CD4-positive, alpha-beta T cell treated with Interleukin-17A for 4 hours (primary cell): ENCODE data around the gene OCLN.
"Not testable (repeated sequence)": the region's sequence is repeated elsewhere in the genome, so short reads cannot be mapped to it uniquely, and the experiment has no call there.

ENCODE experiments used
- DNase-seq: peaks from one replicate; pipeline ENCODE4 v3.0.0-alpha.2; 2020; ENCODE audit warnings: mixed read lengths

Gene OCLN

DNA sequence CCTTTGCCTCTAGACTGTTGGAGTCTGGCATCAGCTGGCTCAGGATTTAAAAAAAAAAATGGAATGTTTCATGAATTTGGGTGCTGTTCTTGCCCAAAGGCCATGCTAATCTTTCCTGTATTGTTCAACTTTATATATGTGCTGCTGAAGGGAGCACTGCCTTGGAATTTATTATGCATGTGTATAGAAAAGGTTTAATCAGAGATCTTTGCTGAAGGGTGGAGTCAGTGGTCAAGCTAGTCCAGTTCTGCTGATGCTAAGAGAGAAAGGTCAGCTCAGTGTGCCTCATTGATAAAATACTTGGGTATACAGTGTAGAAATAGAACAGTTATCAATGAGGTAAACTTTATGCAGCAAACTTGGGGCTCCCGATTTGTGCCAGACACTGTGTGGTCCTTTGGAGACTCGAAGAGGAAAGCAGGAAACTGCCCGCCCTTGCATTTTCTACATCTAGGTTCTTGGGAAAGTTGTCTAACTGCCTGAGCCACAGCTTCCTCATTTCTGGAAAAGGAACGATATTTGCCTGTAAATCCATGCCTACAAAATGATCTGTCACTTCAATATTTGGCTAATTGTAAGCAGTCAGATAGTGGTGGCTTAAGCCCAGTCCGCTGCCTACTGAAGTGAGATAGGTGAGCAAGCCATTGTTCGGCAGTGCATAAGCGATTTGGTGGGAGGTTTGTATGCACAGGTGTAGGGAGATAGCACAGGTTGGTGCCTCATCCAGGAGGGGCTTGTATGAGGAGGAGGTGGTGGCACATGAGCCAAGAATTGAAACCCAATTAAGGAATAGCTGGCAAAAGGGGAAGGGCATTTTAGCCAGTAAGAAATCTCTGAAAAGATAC lies 38.2 kb downstream of the OCLN start:
- DNase-seq, result no peak

DNA sequence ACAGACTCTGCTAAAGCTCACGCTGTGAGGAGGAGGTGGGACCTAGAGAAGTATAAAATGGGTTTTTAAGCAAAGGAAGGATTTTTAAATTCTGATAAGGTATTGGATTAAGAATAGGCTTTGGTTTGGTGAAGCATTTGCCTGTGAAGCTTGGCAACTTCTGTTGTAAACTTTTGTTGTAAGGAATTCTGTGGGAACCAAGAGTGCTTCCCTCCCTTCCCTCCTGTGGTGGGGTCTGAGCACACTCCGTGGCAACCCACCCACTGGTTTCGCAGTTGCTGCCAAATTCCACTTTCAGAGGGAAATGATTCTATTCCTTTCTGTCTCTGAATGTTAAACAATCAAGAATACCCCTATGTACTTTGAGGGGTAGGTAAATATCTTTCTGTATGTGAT lies 38.8 kb downstream of the OCLN start:
- DNase-seq, result no peak

- DNase-seq, result not testable (repeated sequence)
Observed at GRCh38 chr5:69537911-69538310, 45.3 kb downstream of the OCLN start.

DNA sequence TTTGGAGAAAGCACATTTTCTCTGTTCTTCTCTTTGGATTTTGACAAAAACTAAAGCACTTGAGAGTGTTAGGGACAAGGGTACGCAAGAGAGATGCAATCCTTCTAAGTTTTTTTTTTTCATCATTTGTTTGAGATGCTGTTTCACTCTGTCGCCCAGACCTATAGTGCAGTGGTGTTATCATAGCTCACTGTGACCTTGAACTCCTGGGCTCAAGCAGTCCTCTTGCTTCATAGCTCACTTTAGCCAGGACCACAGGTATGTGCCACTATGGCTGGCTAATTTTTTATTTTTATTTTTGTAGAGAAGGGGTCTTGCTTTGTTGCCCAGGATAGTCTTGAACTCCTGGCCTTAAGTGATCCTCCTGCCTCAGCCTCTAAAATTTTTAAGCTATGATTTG lies 46.1 kb downstream of the OCLN start:
- DNase-seq, result not testable (repeated sequence)

DNA sequence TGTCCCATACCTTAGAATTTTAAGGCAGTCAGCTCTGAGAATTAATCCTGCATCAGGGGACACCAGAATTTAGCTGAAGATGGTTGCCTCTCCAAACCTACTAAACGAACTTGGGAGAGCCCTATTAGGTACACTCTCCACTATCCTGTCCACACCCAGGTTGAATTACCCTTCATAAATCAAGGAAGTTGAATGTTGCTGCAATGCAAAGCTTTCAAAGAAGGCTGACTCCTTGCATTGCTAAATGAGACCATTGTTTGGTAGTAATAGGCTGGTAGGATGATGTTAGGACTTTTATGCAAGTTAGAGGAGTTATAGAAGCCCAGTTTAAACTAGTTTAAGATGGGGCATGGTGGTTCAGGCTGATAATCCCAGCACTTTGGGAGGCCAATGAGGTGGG lies 48.8 kb downstream of the OCLN start:
- DNase-seq, result not testable (repeated sequence)

DNA sequence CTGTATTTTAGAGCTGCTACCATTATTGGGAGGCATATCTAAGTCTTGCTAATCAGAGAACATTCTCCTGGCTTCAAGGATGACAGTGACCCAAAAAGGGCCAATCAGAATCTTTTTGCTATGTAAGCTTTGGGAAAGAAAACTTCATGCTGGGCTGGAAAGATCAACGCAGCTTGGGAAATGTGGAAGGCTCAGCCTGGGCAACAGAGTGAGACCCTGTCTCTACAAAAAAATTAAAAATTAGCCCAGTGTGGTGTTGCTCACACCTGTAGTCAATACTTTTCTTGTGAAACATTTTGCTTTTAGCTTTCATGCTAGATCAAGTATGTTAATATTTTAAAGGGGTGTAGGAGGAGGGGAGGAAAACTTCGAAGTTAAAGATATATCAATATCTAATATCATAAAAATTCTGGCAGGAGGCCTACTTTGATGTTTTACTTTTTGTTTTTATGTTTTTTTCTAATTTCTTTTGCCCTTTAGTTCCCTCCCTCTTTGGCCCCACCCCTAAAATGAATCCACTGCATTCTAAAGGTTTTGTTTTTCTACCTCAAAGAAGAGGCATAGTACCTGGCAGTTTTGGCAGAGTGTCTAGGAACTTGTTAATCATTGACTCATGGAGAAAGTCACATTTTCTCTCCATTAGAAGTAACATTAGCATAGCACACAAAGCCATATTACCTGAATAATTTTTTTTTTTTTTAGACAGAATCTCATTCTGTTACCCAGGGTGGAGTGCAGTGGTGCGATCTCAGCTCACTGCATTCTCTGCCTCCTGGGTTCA lies 50.4 kb downstream of the OCLN start:
- not testable (repeated sequence) for DNase-seq

DNA sequence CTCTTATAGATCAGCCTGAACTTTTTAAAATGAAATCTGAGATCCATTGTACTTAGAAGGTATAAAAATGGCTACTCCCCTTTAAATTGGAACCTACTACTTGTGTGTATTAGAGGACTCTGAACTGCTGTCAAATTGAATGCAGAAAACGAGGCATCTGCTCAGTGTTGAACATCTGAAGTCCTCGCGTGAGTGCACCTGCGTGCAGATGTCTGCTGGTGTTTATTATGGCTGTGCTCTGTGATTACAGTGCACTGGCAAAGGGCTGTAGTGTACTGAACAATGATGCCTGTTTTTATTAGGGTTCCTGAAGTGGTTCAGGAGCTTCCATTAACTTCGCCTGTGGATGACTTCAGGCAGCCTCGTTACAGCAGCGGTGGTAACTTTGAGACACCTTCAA lies 52.0 kb downstream of the OCLN start:
- not testable (repeated sequence) for DNase-seq

GRCh38 chr5:69559908-69560330 lies 67.3 kb downstream of the OCLN start, which contains the start of gene GTF2H2C:
Gene GTF2H2C (plus strand): TSS chr5:69560191. CDS start chr5:69565133, 4,942 bp downstream.
- DNase-seq, result peak; percentile 75

- peak; percentile 2 for DNase-seq
Observed at GRCh38 chr5:69560587-69561431, 68.2 kb downstream of the OCLN start.

GRCh38 chr5:69566172-69566571 lies 73.6 kb downstream of the OCLN start:
- not testable (repeated sequence) for DNase-seq

DNA sequence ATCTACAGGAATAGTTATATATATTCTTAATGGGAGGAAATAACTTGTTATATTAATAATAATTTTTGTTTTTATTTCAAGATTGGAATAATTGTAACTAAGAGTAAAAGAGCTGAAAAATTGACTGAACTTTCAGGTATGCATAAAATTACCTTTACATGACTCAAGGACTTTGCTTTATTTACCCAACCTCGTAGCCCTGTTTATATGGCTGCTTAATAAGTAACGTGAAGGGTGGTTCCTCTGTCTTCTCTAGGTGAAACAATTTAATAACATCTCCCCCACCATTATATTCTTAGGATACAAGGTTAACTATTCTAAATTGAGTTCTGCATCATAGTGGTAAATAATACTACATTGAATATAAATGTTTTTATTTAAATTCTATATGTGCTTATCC lies 75.5 kb downstream of the OCLN start:
- DNase-seq, result not testable (repeated sequence)

DNA sequence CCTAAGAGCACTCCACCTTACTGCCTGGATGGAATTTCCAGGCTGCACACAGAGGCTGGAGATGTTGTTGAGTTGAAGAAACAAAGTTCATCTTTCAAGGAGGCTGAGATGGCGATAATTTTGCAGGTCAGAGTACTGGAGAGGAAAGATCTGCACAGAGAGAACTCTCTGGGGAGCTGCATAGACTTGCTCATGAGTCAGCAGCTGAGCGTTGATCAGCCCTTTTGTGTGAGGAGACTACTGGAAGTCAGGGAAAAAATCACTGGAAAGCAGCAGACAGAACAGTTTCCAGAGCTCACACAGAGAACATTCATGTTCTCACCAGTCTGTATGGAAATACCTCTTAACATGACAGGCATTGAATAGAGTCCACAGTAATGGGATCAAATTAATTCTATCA lies 90.8 kb downstream of the OCLN start:
- DNase-seq, result not testable (repeated sequence)

DNA sequence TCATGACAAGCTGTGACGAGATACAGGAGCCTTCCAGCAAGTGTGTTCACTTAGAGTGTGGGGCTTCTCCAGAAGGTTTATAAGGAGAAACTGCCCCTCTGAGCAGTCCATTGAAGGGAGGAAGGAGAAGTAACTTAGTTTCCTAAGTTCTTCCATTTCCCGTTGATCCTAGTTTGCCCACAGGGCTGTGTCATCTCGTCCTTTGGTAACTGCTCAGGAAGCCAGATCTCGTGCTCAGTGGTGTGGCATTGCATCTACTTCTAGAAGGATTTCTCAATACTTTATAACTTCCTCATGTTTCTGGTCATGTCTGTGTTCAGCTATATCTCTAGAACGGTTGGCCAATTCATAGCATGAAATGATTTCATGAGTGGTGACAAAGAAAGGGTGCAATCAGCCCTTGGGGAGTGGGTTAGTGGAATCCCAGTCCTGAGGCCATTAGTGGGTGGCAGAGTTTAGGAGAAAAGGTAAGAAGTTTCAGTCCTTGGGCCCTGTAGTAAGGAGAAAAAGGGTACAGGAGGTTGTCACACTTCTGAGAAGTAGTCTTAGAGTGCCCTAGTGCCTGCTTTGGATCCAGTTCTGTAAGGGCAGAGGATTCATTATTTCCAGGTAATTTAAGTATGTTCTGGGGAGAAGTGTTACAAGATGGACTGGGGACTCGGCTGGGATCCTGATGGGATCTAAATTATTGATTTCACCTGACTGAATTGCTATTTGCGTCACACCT lies 103.7 kb downstream of the OCLN start:
- not testable (repeated sequence) for DNase-seq

- DNase-seq, result not testable (repeated sequence)
Observed at GRCh38 chr5:69601947-69602346, 109.4 kb downstream of the OCLN start.

DNA sequence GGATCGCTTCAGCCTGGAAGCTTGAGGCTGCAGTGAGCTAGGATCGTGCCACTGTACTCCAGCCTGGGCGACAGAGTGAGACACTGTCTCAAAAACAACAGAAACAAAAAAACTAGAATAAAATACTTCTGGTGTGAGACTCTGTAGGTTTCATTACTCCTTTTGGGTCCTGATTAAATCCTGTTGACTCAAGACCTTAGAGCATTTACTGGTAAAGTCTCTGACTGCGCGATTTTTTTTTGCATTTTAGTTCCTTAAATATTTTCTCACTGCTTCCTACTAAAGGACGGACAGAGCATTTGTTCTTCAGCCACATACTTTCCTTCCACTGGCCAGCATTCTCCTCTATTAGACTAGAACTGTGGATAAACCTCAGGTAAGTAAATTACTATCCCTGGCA lies 114.2 kb downstream of the OCLN start:
- not testable (repeated sequence) for DNase-seq
